ENCODE data around the gene PLEKHH1. TPM values are rescaled to one million over a fixed set of nuclear protein-coding genes. Genes with fewer than 3 reads are reported as not detected.

Gene PLEKHH1
- total and polyA plus RNA-seq, 2 experiments from 2014 or later = 14.7 to 33.9 TPM

DNA sequence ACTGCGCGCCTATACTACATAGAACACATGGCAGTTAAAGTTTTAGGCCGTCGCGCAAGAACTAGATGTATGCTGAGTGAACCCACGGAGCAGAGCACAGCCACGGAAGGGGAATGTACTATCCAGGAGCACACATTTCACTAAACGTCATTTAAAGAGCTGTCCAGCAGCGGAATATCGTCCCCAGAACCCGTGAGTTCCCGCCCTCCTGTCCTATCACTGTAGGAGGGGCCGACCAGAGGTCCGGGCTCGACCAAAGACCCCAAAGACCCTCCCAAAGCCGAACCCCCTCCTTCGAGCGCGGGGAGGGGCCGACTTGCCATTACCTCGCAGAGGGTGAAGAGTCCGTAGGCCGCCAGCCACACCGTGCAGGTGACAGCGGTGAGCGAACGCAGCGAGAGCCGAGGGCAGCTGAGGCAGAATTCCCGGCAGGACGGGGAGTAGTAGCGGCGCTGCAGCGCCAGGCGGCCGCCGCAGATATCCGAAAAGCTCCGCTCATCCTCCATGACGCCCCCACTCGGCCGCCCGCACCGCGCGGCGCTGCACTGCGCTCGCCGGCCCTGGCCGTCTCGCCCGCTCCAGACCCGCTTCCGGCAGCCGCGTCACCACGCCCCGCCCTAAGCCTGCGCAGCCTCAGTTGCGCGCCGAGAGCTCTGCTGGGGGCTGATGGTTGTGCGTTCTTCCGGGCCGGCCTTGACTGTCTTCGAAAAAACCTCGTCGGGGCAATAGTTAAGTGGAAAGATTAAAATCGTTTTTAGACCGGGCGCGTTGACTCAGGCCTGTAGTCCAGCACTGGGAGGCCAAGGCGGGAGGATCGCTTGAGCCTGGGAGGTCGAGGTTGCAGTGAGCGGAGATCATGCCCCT lies 66.8 kb downstream of the PLEKHH1 start, which contains the start of gene PIGH:
PIGH (minus strand) TSS at position 571 of the 864 bp plus-strand sequence; CDS start at position 506, 65 bp downstream.
- peak; percentile 95 for DNase-seq (ENCODE audit: low spot score)
- ATAC-seq = peak; percentile 97

More for the DNA sequence above, 66.8 kb downstream of the PLEKHH1 start, which contains the start of gene PIGH:
- no peaks in the 10 kb centered on the region for H3K36me3 Mint-ChIP-seq (ENCODE audit: low read depth)
- peak within 1 kb of the TSS; percentile 86 for H3K4me2 ChIP-seq
- H3K4me1 ChIP-seq (ENCODE audit: insufficient read depth) = peaks cover 4% of the 10 kb centered on the region
- 0 out of 2 replicates have a peak, but pooled peaks cover 7% of the 10 kb centered on the region for H3F3A ChIP-seq (replicated peaks; ENCODE audit: low read depth)
- no peaks in the 10 kb centered on the region for H3K36me3 ChIP-seq (ENCODE audit: insufficient read depth)
- no peaks in the 10 kb centered on the region for H3K79me2 ChIP-seq (replicated peaks; ENCODE audit: insufficient read depth)
- H3K27me3 Mint-ChIP-seq (ENCODE audit: insufficient read depth, low read depth, poor library complexity) = peaks cover 62% of the 10 kb centered on the region
- H3K9me3 Mint-ChIP-seq = no peaks in the 10 kb centered on the region
- no peaks in the 10 kb centered on the region for H4K20me1 ChIP-seq (replicated peaks; ENCODE audit: insufficient read depth)
- peaks cover 7% of the 10 kb centered on the region for H3K9me2 ChIP-seq (ENCODE audit: insufficient read depth)
- H2AFZ ChIP-seq = peak within 1 kb of the TSS; percentile 91
- H3K4me3 Mint-ChIP-seq = peak within 1 kb of the TSS; percentile 89
- peak within 1 kb of the TSS; percentile 67; the same call in 1 of the 2 replicates for H3K27ac Mint-ChIP-seq
- H3K4me3 ChIP-seq = peak within 1 kb of the TSS; percentile 63
- peaks cover 60% of the 10 kb centered on the region for H3K27me3 ChIP-seq (ENCODE audit: insufficient read depth)
- H3K27ac ChIP-seq (ENCODE audit: low read depth) = no peak within 1 kb of the TSS
- TF ChIP-seq JUNB (IDR thresholded peaks at IDR 0.05; ENCODE audit: unreplicated experiment) (no peak), ZNF331 (CRISPR knock-in tag; IDR thresholded peaks at IDR 0.05; ENCODE audit: low read depth) (no peak; the same call in 1 of the 2 replicates), EZH2 (IDR thresholded peaks at IDR 0.05; ENCODE audit: low read depth, unreplicated experiment) (no peak), NANOG (IDR thresholded peaks at IDR 0.05; ENCODE audit: borderline replicate concordance) (no peak), ZNF114 (CRISPR knock-in tag; IDR thresholded peaks at IDR 0.05) (no peak), STAT1 (IDR thresholded peaks at IDR 0.05; ENCODE audit: unreplicated experiment) (no peak), POLR2AphosphoS5 (IDR thresholded peaks at IDR 0.05; ENCODE audit: low read depth) (peak; percentile 82), EZH2phosphoT487 (IDR thresholded peaks at IDR 0.05; ENCODE audit: unreplicated experiment) (no peak), CREB1 (CRISPR knock-in tag; IDR thresholded peaks at IDR 0.05; ENCODE audit: low read depth) (peak; percentile 87)
- TF ChIP-seq, protein P1, sequence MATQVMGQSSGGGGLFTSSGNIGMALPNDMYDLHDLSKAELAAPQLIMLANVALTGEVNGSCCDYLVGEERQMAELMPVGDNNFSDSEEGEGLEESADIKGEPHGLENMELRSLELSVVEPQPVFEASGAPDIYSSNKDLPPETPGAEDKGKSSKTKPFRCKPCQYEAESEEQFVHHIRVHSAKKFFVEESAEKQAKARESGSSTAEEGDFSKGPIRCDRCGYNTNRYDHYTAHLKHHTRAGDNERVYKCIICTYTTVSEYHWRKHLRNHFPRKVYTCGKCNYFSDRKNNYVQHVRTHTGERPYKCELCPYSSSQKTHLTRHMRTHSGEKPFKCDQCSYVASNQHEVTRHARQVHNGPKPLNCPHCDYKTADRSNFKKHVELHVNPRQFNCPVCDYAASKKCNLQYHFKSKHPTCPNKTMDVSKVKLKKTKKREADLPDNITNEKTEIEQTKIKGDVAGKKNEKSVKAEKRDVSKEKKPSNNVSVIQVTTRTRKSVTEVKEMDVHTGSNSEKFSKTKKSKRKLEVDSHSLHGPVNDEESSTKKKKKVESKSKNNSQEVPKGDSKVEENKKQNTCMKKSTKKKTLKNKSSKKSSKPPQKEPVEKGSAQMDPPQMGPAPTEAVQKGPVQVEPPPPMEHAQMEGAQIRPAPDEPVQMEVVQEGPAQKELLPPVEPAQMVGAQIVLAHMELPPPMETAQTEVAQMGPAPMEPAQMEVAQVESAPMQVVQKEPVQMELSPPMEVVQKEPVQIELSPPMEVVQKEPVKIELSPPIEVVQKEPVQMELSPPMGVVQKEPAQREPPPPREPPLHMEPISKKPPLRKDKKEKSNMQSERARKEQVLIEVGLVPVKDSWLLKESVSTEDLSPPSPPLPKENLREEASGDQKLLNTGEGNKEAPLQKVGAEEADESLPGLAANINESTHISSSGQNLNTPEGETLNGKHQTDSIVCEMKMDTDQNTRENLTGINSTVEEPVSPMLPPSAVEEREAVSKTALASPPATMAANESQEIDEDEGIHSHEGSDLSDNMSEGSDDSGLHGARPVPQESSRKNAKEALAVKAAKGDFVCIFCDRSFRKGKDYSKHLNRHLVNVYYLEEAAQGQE (IDR thresholded peaks at IDR 0.05; ENCODE audit: unreplicated experiment) = peak; percentile 58
- TF ChIP-seq, protein P2, sequence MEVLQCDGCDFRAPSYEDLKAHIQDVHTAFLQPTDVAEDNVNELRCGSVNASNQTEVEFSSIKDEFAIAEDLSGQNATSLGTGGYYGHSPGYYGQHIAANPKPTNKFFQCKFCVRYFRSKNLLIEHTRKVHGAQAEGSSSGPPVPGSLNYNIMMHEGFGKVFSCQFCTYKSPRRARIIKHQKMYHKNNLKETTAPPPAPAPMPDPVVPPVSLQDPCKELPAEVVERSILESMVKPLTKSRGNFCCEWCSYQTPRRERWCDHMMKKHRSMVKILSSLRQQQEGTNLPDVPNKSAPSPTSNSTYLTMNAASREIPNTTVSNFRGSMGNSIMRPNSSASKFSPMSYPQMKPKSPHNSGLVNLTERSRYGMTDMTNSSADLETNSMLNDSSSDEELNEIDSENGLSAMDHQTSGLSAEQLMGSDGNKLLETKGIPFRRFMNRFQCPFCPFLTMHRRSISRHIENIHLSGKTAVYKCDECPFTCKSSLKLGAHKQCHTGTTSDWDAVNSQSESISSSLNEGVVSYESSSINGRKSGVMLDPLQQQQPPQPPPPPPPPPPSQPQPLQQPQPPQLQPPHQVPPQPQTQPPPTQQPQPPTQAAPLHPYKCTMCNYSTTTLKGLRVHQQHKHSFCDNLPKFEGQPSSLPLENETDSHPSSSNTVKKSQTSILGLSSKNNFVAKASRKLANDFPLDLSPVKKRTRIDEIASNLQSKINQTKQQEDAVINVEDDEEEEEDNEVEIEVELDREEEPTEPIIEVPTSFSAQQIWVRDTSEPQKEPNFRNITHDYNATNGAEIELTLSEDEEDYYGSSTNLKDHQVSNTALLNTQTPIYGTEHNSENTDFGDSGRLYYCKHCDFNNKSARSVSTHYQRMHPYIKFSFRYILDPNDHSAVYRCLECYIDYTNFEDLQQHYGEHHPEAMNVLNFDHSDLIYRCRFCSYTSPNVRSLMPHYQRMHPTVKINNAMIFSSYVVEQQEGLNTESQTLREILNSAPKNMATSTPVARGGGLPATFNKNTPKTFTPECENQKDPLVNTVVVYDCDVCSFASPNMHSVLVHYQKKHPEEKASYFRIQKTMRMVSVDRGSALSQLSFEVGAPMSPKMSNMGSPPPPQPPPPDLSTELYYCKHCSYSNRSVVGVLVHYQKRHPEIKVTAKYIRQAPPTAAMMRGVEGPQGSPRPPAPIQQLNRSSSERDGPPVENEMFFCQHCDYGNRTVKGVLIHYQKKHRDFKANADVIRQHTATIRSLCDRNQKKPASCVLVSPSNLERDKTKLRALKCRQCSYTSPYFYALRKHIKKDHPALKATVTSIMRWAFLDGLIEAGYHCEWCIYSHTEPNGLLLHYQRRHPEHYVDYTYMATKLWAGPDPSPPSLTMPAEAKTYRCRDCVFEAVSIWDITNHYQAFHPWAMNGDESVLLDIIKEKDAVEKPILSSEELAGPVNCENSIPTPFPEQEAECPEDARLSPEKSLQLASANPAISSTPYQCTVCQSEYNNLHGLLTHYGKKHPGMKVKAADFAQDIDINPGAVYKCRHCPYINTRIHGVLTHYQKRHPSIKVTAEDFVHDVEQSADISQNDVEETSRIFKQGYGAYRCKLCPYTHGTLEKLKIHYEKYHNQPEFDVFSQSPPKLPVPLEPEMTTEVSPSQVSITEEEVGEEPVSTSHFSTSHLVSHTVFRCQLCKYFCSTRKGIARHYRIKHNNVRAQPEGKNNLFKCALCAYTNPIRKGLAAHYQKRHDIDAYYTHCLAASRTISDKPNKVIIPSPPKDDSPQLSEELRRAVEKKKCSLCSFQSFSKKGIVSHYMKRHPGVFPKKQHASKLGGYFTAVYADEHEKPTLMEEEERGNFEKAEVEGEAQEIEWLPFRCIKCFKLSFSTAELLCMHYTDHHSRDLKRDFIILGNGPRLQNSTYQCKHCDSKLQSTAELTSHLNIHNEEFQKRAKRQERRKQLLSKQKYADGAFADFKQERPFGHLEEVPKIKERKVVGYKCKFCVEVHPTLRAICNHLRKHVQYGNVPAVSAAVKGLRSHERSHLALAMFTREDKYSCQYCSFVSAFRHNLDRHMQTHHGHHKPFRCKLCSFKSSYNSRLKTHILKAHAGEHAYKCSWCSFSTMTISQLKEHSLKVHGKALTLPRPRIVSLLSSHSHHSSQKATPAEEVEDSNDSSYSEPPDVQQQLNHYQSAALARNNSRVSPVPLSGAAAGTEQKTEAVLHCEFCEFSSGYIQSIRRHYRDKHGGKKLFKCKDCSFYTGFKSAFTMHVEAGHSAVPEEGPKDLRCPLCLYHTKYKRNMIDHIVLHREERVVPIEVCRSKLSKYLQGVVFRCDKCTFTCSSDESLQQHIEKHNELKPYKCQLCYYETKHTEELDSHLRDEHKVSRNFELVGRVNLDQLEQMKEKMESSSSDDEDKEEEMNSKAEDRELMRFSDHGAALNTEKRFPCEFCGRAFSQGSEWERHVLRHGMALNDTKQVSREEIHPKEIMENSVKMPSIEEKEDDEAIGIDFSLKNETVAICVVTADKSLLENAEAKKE (CRISPR knock-in tag; IDR thresholded peaks at IDR 0.05) = no peak
- TF ChIP-seq, protein P3, sequence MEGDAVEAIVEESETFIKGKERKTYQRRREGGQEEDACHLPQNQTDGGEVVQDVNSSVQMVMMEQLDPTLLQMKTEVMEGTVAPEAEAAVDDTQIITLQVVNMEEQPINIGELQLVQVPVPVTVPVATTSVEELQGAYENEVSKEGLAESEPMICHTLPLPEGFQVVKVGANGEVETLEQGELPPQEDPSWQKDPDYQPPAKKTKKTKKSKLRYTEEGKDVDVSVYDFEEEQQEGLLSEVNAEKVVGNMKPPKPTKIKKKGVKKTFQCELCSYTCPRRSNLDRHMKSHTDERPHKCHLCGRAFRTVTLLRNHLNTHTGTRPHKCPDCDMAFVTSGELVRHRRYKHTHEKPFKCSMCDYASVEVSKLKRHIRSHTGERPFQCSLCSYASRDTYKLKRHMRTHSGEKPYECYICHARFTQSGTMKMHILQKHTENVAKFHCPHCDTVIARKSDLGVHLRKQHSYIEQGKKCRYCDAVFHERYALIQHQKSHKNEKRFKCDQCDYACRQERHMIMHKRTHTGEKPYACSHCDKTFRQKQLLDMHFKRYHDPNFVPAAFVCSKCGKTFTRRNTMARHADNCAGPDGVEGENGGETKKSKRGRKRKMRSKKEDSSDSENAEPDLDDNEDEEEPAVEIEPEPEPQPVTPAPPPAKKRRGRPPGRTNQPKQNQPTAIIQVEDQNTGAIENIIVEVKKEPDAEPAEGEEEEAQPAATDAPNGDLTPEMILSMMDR (conservative IDR thresholded peaks at IDR 0.05; ENCODE audit: low read depth in 2 of 2) = peak; percentile 39 to 60; a peak in 3 of 4 replicates
- TF ChIP-seq, protein P4, sequence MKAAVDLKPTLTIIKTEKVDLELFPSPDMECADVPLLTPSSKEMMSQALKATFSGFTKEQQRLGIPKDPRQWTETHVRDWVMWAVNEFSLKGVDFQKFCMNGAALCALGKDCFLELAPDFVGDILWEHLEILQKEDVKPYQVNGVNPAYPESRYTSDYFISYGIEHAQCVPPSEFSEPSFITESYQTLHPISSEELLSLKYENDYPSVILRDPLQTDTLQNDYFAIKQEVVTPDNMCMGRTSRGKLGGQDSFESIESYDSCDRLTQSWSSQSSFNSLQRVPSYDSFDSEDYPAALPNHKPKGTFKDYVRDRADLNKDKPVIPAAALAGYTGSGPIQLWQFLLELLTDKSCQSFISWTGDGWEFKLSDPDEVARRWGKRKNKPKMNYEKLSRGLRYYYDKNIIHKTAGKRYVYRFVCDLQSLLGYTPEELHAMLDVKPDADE (IDR thresholded peaks at IDR 0.05) = no peak
- H3K4me1 Mint-ChIP-seq = peaks cover 3% of the 10 kb centered on the region; the same call in 2 of the 3 replicates

Data from GM23338 (cell line).